HPDE6-E6E7 (cell line): ENCODE results near the gene GNAL.
"Not testable (repeated sequence)": the region's sequence is repeated elsewhere in the genome, so short reads cannot be mapped to it uniquely, and the experiment has no call there.

ENCODE experiments used
- DNase-seq: peaks from one replicate; pipeline ENCODE4 v3.0.0; 2011; ENCODE audit warnings: missing footprints; ENCODE audit errors: extremely low spot score

GNAL gene

DNA sequence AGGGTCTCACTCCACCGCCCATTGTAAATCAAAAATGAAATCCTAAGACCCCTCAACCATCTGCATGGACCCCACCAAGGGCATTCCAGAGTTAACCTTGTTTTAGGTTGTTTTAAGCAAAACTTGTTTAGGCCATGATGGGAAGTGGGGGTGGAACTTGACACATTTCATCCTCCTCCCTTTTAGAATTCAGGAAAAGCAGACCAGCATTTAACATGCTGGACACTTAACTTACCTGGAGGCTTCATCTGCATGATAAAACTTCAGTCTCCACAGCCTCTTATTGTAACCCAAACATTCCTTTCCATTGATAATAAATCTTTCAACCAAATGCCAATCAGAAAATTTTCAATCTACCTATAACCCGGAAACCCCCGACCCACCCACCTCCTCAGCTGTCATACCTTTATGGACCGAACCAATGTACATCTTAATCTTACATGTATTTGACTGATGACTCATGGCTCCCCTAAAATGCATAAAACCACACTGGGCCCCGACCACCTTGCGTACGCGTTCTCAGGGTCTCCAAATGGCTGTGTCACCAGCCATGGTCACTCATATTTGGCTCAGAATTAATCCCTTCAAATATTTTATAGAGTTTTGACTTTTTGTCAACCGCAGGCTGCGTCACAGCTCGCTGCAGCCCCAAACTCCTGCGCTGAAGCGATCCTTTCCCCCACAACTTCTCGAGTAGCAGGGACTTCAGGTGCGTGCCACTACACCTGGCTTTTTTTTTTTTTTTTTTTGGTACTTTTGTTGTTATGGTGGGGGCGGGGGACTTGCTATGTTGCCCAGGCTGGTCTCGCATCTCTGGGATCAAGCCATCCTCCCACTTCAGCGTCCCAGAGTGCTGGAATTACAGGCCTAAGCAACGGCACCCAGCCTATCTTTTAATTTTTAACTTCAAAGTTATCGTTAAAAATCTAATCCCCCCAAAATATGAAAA lies 218.1 kb downstream of the GNAL start:
- DNase-seq, result no peak

DNA sequence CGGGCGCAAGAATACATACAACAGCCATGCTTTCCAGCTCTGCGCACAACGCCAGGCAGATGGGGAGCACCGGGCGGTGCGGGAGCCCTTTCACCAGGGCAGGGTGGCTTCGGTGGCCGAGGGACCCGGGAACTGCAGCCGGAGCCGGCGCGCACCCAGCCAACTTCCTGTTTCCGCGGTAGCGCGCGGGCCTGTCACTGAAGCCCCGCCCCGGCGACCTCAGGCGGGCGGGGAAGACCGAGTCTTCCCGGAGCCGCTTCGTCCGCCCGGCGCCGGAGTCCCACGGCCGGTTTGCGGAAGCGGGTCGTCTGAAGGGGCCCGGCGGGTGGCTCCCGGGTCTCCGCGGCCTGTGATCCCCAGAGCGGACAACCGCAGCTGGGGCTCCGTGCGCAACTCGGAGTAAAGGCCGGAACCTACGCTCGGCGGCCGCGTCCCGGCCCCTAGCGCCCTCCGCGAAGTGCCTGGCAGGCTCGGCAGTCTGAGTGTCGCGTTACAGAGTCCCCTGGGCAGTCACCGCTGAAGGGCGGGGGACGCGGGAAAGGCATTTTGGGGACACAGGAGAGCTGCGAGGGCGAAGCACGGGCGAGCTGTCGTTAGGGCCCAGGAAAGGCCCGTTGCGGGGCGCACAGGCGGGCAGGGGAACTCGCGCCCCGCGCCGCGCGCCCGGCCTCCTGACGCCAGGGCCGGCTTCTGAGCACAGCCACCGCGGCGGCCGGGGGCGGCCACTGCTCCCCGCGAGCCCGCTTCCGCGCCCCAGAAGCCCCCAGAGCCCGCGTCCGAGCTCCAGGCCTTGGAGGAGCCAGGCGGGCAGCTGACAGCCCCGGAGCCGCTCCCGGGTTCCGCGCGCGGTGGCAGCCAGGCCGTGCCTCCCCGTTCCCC lies 219.4 kb downstream of the GNAL start, which contains the start of gene MPPE1:
Gene MPPE1, minus strand, starts transcription at position 136 of the 879 bp plus-strand sequence. CDS start 11,053 bp downstream, outside the sequence.
- DNase-seq, result peak; percentile 81

- DNase-seq, result no peak
Measured at GRCh38 chr18:11909061-11909455, 220.0 kb downstream of the GNAL start.

DNA sequence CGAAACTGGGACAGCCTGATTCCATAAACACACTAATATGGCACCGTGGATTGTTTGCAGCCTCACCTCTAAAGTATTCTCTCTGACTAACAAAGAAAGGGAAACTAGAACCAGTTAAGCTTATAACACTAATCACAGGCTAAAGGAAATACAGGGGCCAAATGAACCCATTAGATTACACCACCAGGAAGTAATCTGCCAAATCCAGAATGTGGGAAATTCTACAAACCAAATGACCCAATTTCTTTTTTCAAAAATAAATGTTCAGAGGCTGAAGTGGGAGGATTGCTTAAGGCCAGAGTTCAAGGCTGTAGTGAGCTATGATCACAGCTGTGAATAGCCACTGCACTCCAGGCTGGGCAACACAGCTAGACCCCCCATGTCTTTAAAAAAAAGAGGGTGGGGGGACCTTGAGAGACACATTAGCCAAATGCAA lies 220.5 kb downstream of the GNAL start:
- peak; percentile 54 for DNase-seq

DNA sequence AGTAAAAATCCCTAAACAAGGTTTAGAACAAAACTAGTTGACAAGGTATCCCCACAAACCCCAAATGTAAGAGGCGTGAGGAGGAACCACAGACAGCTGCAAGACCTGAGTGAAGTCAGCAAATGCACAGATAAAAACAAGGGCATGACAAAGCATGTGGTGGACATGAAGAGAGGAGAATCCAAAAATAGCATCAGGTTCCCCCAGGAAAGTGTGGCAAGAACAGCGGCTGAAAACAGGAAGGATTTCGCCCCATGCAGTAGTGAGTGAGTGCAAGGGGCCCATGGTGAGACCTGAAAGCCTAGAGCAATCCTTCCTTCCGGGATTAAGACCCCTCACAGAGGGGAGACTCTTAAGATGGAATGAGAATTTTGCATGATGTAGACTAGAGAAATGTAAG lies 227.8 kb downstream of the GNAL start:
- not testable (repeated sequence) for DNase-seq

DNA sequence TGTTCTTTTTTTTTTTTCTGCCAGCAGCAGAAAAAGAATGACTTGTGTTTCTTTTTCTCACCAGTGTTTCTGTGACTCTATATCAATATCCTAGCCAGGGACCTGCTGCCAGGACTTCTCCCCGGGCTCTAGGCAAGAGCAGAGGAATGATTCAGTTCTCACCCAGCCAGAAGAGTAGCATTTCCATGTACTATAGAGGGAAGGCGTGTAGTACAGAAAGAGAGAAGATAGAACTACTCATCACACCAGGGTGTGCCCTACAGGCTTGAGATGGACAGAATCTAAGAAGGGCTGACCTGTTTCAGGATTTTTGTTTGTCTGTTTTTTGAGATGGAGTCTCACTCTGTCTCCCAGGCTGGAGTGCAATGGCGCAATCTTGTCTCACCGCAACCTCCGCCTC lies 230.5 kb downstream of the GNAL start:
- DNase-seq, result not testable (repeated sequence)

DNA sequence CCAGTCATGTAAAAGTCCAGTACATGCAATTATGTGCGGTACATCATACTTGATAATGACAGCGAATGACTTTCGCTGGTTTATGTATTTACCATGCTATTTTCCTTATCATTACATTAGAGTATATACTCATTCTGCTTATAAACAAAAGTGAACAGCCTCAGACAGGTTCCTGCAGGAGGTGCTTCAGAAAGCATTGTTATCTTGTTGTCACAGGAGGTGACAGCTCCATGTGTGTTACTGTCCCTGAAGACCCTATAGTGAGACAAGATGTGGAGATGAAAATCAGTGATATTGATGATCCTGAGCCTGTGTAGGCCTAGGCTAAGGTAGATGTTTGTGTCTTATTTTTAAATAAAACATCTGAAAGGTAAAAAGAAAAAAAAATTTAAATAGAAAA lies 234.4 kb downstream of the GNAL start:
- no peak for DNase-seq

- no peak for DNase-seq
Measured at GRCh38 chr18:11925800-11926481, 236.9 kb downstream of the GNAL start.

- no peak for DNase-seq
Measured at GRCh38 chr18:11927497-11927896, 238.4 kb downstream of the GNAL start.

DNA sequence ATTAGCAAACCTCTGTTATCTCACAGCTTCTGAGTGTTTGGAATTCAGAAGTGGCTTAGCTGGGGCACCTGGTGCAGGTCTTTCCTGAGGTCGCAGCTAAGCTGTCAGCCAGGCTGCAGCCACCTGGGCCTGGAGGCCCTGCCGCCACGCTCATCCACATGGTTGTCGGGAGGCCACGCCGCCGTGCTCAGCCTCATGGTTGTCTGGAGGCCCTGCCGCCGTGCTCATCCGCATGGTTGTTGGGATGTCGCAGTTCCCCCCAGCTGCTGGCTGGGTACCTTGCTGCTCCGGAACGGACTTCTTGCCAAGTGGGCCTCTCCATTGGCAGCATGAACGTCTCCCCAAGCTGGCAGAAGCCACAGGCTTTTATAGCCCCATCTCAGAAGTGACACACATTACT lies 243.3 kb downstream of the GNAL start:
- DNase-seq, result no peak
